HG02885 (cell line): ENCODE measurements around the gene ZAR1L.
"Not testable (repeated sequence)": the region's sequence is repeated elsewhere in the genome, so short reads cannot be mapped to it uniquely, and the experiment has no call there.

Experiments used
- ATAC-seq: cut with Tn5 transposase; IDR thresholded peaks from one replicate; pipeline ENCODE4 v1.9.1; 2021; ENCODE audit warnings: mild to moderate bottlenecking; ENCODE audit not compliant: unreplicated experiment, poor library complexity

ZAR1L gene

GRCh38 chr13:32315238-32316027, at the start of gene ZAR1L, which contains the start of gene BRCA2:
Gene ZAR1L, minus strand, starts transcription at chr13:32315363. Its CDS starts 3,438 bp downstream, at chr13:32311925.
Gene BRCA2, plus strand, starts transcription at chr13:32315508. Its CDS starts 953 bp downstream, at chr13:32316461.
- peak; percentile 94 for ATAC-seq

GRCh38 chr13:32362574-32362973, 47.4 kb upstream of the ZAR1L start:
- ATAC-seq, result no peak

- not testable (repeated sequence) for ATAC-seq
These were observed 40.8 kb upstream of the ZAR1L start for GRCh38 chr13:32355935-32356334.

- ATAC-seq, result peak; percentile 60
These were observed 38.9 kb upstream of the ZAR1L start for GRCh38 chr13:32354040-32354439.

- not testable (repeated sequence) for ATAC-seq
These were observed 35.8 kb upstream of the ZAR1L start for GRCh38 chr13:32350839-32351441.

GRCh38 chr13:32347651-32348050, 32.5 kb upstream of the ZAR1L start:
- ATAC-seq, result no peak

GRCh38 chr13:32340914-32341313, 25.8 kb upstream of the ZAR1L start:
- ATAC-seq, result no peak

- ATAC-seq, result no peak
These were observed 19.5 kb upstream of the ZAR1L start for GRCh38 chr13:32334671-32335070.

GRCh38 chr13:32330441-32330840, 15.3 kb upstream of the ZAR1L start:
- no peak for ATAC-seq

- no peak for ATAC-seq
These were observed 8.7 kb upstream of the ZAR1L start for GRCh38 chr13:32323912-32324311.

GRCh38 chr13:32320528-32320927, 5.4 kb upstream of the ZAR1L start:
- no peak for ATAC-seq

GRCh38 chr13:32317716-32318465, 2.7 kb upstream of the ZAR1L start:
- no peak for ATAC-seq

- no peak for ATAC-seq
These were observed 1.3 kb upstream of the ZAR1L start for GRCh38 chr13:32316501-32316900.

GRCh38 chr13:32316028-32316339, 821 bp upstream of the ZAR1L start:
- peak; percentile 47 for ATAC-seq

- ATAC-seq, result peak; percentile 21
These were observed 609 bp downstream of the ZAR1L start for GRCh38 chr13:32314271-32315237.

GRCh38 chr13:32311188-32311897, 3.8 kb downstream of the ZAR1L start:
- no peak for ATAC-seq

GRCh38 chr13:32310134-32310706, 4.9 kb downstream of the ZAR1L start:
- no peak for ATAC-seq

GRCh38 chr13:32309312-32310133, 5.6 kb downstream of the ZAR1L start:
- ATAC-seq, result no peak
